Inflammatory macrophage (primary cell): ENCODE results near the gene ZNF117.
"Not testable (repeated sequence)": the region's sequence is repeated elsewhere in the genome, so short reads cannot be mapped to it uniquely, and the experiment has no call there.

Source experiments
- DNase-seq, 2 donors: peaks; one replicate each; pipeline ENCODE4 v3.0.0-alpha.2; 2020 to 2022
- total RNA-seq, 18 experiments: gene quantifications; one replicate each; lab custom pipeline; 2026; ENCODE audit warnings: mixed read lengths in 6 of 18, inconsistent platforms in 2 of 18; lab: John Stamatoyannopoulos, UW

ZNF117 gene
- 2.5 to 40.1 (median 11.6) reads per million in 18 experiments for total RNA-seq

GRCh38 chr7:64990936-64991335, at the start of gene ZNF117:
Gene ZNF117, minus strand, starts transcription at chr7:64991036.
- no peak for DNase-seq

DNA sequence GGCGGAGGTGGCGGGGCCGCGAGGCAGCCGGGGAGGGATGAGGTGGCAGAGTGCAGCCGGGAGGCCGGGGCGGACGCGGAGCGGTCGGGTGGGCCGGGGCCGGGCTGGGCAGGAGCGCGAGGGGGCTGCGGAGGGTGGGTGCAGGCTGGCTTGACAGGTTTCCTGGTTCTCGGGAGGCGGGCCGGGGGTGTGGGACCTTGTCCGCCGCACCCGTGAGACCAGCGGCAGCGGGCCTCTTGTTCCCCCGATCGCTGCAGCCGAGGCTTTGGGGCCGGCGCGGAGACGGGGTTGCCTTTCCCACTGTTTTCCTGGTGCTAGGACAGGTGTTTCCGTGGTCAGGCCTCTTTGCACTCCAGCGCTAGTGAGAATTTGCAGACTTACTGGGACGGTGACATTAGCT, 47.9 kb upstream of the ZNF117 start:
- peak; percentile 14 to 30 for DNase-seq

- peak; percentile 93 to 95 for DNase-seq
These were observed 47.2 kb upstream of the ZNF117 start for GRCh38 chr7:65037740-65038688.

GRCh38 chr7:65036526-65036925, 45.7 kb upstream of the ZNF117 start:
- DNase-seq, result peak; percentile 77 to 87

GRCh38 chr7:65035469-65035868, 44.6 kb upstream of the ZNF117 start:
- not testable (repeated sequence) for DNase-seq

GRCh38 chr7:65034120-65034782, 43.4 kb upstream of the ZNF117 start:
- DNase-seq, result peak; percentile 56 to 82

GRCh38 chr7:65033391-65033790, 42.6 kb upstream of the ZNF117 start:
- not testable (repeated sequence) for DNase-seq

DNA sequence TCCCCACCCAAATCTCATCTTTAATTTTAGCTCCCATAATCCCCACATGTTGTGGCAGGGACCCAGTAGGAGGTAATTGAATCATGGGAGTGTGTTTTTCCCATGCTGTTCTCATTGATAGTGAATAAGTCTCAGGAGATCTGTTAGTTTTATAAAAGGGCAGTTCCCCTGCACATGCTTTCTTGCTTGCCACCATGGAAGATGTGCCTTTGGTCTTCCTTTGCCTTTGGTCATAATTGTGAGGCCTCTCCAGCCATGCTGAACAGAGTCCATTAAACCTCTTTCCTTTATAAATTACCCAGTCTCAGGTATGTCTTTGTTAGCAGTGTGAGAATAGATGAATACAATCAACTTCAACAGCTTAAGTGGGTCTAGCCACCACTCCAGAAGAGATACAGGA, 34.2 kb upstream of the ZNF117 start:
- not testable (repeated sequence) for DNase-seq

DNA sequence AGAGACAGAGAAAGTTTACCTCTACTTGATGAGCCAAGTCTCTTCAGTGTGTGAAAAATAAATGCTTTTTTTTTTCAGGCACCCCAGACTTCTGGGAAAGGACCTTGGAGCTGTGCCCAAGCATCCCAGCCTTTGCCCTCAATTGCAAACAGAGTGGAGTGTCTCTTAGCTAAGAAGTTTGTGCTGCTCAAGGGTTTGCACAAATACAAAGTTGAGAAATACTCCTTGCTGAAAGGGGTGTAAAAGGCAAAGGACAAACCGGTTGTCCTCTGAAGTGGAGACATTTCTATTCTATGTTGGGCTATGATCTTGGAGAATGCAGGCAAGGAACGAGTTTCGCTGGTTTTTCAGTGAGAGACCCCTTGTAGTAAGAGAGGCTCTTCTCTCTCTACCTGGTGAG, 30.1 kb upstream of the ZNF117 start:
- not testable (repeated sequence) for DNase-seq

DNA sequence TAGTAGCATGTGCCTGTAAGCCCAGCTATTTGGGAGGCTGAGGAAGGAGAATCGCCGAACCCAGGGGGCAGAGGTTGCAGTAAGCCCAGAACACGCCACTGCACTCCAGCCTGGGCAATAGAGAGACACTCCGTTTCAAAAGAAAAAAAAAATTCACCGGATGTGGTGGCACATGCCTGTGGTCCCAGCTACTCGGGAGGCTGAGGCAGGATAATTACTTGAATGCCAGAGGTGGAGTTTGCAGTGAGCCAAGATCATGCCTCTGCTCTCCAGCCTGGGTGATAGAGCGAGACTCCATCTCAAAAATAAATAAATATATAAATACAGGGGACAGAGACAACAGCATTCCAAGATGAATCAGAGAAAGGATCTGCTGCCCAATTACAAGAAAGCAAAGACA, 19.0 kb upstream of the ZNF117 start:
- not testable (repeated sequence) for DNase-seq

DNA sequence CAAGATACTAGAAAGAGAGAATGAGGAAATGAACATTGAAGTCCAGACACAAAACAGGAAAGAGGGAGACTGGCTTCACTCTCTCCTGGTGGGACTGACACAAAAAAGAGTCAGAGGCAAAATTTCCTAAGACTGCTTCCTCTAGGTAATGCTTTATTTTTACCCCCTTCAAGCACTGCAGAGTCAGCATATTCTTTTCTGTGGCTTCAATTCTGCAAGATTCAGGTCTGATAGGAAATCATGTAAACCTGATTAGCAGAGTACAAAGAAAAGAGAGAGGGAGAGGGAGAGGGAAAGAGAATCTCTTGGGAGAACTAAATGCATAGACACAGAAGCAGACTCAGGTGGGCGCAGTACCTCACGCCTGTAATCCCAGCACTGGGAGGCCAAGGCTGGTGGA, 18.6 kb upstream of the ZNF117 start:
- DNase-seq, result not testable (repeated sequence)

DNA sequence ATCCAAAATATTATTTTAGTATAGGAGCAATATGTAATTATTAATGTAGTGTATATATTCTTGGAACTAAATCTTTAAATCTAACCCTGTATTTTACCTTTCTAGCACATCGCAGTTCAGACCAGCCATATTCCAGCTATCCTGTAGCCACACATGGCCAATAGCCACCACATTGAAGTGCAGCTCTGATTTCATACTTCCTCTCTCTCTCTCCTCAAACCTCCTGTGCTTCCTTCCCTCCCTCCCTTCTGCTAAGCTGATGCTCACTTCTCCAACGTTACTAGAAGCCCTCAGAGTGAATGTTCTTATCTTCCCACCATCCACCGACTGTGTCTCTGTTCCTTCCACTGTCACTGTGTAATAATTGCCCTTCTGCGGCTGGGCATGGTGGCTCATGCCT, 16.2 kb upstream of the ZNF117 start:
- peak; percentile 19 to 23 for DNase-seq

- peak; percentile 95 to 96 for DNase-seq
These were observed 15.5 kb upstream of the ZNF117 start, which contains the start of gene ERV3-1 for GRCh38 chr7:65006094-65006992. Gene ERV3-1, minus strand, starts transcription at chr7:65006687. Its CDS starts 13,661 bp downstream, at chr7:64993026.

DNA sequence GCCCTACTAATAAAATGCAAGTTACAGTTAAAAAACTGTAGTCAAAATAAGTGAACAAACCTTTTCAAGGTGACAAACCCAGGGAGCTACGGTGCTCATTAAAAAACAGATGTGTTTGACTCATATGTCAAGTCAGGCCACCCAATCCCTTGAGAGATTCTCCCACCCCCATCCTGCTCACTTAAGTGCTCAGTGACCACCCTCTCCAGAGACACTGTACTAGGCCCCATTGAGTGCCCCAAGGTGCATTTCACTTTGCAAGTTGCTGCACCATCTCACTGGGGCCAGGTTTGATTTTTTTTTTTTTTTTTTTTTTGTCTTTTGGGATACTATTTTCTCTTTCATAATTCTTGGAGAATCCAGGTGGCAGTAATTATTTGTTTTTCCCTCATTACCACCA, 13.7 kb upstream of the ZNF117 start:
- DNase-seq, result no peak

GRCh38 chr7:65002972-65003585, 12.2 kb upstream of the ZNF117 start:
- no peak for DNase-seq

- DNase-seq, result no peak
These were observed 10.5 kb upstream of the ZNF117 start for GRCh38 chr7:65001291-65001814.

- DNase-seq, result peak; percentile 74 to 88
These were observed 8.5 kb upstream of the ZNF117 start for GRCh38 chr7:64999165-65000004.

DNA sequence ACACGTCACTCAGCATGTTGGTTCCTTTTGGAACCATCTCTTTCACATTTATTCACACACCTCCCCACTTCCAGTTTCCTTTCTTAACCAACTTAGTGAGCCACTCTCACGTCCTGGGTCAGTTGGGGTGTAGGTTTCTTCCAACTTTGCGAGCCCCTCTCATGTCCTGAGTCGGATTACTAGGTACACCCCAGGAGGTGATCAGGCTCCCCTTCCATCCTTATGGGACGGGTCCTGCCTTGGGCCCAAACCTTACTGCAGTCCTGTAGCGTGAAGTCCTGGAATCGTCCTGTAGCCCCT, 8.0 kb upstream of the ZNF117 start:
- DNase-seq, result no peak

DNA sequence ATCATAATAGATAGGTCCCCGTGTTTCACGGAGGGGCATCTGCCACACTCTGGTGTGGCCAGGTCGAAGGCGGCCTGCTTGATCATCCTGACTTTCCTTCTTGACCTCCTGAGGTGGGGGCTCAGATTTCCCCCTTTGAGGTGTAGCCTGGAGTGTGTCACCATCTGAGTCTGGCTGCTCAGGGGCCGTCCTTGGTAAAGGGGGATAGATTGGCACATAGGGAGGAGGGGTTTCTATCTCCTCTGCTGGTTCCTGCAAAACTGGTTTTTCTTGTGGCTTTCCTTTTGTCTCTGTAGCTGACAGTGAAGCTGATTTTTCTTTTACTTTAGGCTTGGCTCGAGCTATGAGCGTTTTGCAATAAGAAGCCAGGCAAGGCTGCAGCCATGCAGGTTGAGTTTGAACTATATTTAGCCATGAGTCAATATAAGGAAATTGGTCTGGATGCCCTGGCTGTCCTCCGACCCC, 7.1 kb upstream of the ZNF117 start:
- DNase-seq, result no peak

DNA sequence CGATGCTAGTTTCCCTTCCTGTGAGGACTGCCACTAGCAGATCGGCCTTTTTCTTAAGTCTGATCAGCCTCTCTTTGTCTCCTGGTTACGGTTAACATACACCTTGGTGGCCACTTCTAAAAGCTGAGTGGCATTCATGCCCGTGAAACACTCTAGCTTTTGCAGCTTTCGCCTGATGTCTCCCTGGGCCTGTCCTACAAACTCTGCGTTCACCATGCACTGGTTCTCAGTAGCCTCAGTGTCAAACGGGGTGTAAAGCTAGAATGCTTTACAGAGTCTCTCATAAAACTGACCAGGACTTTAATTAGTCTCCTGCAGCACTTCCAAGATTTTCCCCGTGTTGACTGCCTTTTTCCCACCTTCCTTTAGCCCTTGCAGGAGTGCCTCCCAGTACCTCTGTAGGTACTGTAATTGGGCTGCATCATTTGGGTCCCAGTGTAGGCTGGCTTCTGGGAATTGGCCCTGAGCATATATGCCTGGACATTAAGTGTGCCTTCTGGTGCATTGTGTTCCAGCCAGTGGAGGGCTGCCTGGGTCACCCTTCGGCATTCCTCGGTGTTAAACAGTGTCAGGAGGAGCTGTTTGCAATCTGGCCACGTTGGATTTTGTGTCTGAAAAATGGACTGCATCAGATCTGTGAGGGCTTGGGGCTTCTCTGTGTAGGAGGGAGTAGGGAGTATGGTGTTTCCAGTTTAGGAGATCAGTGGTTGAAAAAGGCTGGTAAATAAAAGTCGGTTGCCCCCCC, 6.5 kb upstream of the ZNF117 start:
- no peak for DNase-seq
